ENCODE results near the gene GRPR.

GRCh38 chrX:16186380-16187007 lies 63.1 kb downstream of the GRPR start:
- TF ChIP-seq, protein P1, sequence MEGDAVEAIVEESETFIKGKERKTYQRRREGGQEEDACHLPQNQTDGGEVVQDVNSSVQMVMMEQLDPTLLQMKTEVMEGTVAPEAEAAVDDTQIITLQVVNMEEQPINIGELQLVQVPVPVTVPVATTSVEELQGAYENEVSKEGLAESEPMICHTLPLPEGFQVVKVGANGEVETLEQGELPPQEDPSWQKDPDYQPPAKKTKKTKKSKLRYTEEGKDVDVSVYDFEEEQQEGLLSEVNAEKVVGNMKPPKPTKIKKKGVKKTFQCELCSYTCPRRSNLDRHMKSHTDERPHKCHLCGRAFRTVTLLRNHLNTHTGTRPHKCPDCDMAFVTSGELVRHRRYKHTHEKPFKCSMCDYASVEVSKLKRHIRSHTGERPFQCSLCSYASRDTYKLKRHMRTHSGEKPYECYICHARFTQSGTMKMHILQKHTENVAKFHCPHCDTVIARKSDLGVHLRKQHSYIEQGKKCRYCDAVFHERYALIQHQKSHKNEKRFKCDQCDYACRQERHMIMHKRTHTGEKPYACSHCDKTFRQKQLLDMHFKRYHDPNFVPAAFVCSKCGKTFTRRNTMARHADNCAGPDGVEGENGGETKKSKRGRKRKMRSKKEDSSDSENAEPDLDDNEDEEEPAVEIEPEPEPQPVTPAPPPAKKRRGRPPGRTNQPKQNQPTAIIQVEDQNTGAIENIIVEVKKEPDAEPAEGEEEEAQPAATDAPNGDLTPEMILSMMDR (IDR thresholded peaks at IDR 0.05): no peak
- TF ChIP-seq SIN3A (IDR thresholded peaks at IDR 0.05; ENCODE audit: borderline replicate concordance, low read depth, low read length) (no peak), REST (IDR thresholded peaks at IDR 0.05; ENCODE audit: low read depth, low read length) (no peak), RCOR1 (IDR thresholded peaks at IDR 0.05; ENCODE audit: low read length) (no peak), POLR2AphosphoS5 (IDR thresholded peaks at IDR 0.05; ENCODE audit: low read depth, low read length) (no peak), RAD21 (IDR thresholded peaks at IDR 0.05; ENCODE audit: low read length) (no peak), EP300 (IDR thresholded peaks at IDR 0.05; ENCODE audit: borderline replicate concordance in 1 of 2, low read depth in 1 of 2, low read length in 1 of 2) (no peak)
- TF ChIP-seq, protein P2, sequence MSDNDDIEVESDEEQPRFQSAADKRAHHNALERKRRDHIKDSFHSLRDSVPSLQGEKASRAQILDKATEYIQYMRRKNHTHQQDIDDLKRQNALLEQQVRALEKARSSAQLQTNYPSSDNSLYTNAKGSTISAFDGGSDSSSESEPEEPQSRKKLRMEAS (IDR thresholded peaks at IDR 0.05; ENCODE audit: low read depth): no peak
